ENCODE results near the gene PLAAT4.

Gene PLAAT4

DNA sequence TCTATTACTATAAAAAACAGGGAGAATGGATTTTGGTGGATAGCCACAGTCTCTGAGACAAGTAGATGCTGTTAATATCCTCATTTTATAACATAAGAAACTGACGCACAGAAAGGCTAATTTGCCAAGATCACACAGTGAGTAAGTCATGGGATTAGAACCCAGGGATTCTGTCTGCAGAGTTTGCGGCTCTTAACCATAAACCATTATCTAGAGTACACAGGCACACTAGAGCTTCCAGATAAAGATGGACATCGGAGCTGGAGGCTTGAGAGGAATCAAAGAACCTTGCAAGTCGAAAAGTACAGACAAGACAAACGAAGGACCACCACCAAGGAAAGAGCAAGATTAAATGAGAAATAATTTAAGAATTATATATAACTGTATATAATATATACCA, 19.5 kb upstream of the PLAAT4 start:
- Histone ChIP-seq H3K9ac (ENCODE audit: low read length) (no peak overlapping the region), H3K27ac (ENCODE audit: low read depth, low read length) (no peak overlapping the region), H2BK120ac (ENCODE audit: insufficient read depth, low read length, poor library complexity) (no peak overlapping the region), H3K9me3 (ENCODE audit: insufficient read depth, low read depth, low read length) (peaks cover 2% of the 10 kb centered on the region), H2BK5ac (ENCODE audit: low read depth, low read length, poor library complexity) (no peak overlapping the region), H3K4ac (ENCODE audit: low read depth, low read length) (no peak overlapping the region), H3K27me3 (ENCODE audit: insufficient read depth, low read length) (no peaks in the 10 kb centered on the region), H4K91ac (ENCODE audit: low read depth, low read length) (no peak overlapping the region), H3K23ac (ENCODE audit: low read length) (no peak overlapping the region), H2BK12ac (ENCODE audit: low read length) (no peak overlapping the region), H4K12ac (ENCODE audit: low read depth, low read length) (no peak overlapping the region), H4K8ac (ENCODE audit: low read depth, low read length) (no peak overlapping the region), H3K4me3 (ENCODE audit: low read depth, low read length) (no peak overlapping the region), H3K79me1 (ENCODE audit: low read length) (peaks cover 2% of the 10 kb centered on the region), H3K4me2 (ENCODE audit: low read length) (no peak overlapping the region), H3K36me3 (ENCODE audit: control insufficient read depth in 1 of 2, insufficient read depth in 2 of 2, low read length in 2 of 2) (no peaks in the 10 kb centered on the region), H3K14ac (ENCODE audit: low read length) (no peak overlapping the region), H2AFZ (ENCODE audit: insufficient read depth, low read length, poor library complexity) (no peak overlapping the region), H2AK5ac (ENCODE audit: low read length) (no peak overlapping the region), H3K18ac (ENCODE audit: low read length) (no peak overlapping the region), H3K79me2 (ENCODE audit: control insufficient read depth, insufficient read depth, low read length, poor library complexity) (no peaks in the 10 kb centered on the region), H3K4me1 (ENCODE audit: control insufficient read depth in 1 of 2, insufficient read depth in 2 of 2, low read length in 2 of 2) (peaks cover 2 to 7% of the 10 kb centered on the region in 2 experiments)
- no peak for DNase-seq
- WGBS (ENCODE audit: extremely low coverage, insufficient coverage, insufficient read length) = no CpG with 5 or more reads among the region's 5 CpGs

DNA sequence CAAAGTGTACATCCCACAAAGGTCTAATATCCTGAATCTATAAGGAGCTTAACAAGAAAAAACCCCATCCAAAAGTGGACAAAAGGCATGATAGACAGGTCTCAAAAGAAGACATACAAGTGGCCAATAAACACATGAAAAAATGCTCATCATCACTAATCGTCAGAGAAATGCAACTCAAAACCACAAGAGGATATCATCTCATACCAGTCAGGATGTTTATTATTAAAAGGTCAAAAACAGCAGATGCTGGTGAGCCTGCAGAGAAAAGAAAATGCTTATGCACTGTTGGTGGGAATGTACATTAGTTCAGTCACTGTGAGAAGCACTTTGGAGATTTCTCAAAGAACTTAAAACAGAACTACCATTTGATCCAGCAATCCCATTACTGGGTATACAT, 18.1 kb upstream of the PLAAT4 start:
- H4K91ac ChIP-seq (ENCODE audit: low read depth, low read length) = no peak overlapping the region
- no peak overlapping the region for H4K12ac ChIP-seq (ENCODE audit: low read depth, low read length)
- no peak overlapping the region for H2BK12ac ChIP-seq (ENCODE audit: low read length)
- H3K14ac ChIP-seq (ENCODE audit: low read length) = no peak overlapping the region
- H3K4me1 ChIP-seq (ENCODE audit: control insufficient read depth in 1 of 2, insufficient read depth in 2 of 2, low read length in 2 of 2) = peaks cover 2 to 7% of the 10 kb centered on the region in 2 experiments
- H3K4me2 ChIP-seq (ENCODE audit: low read length) = no peak overlapping the region
- no peak overlapping the region for H4K8ac ChIP-seq (ENCODE audit: low read depth, low read length)
- no peak overlapping the region for H3K27ac ChIP-seq (ENCODE audit: low read depth, low read length)
- H3K9ac ChIP-seq (ENCODE audit: low read length) = no peak overlapping the region
- H2BK120ac ChIP-seq (ENCODE audit: insufficient read depth, low read length, poor library complexity) = no peak overlapping the region
- no peaks in the 10 kb centered on the region for H3K27me3 ChIP-seq (ENCODE audit: insufficient read depth, low read length)
- H3K18ac ChIP-seq (ENCODE audit: low read length) = no peak overlapping the region
- no peak overlapping the region for H2AFZ ChIP-seq (ENCODE audit: insufficient read depth, low read length, poor library complexity)
- H3K9me3 ChIP-seq (ENCODE audit: insufficient read depth, low read depth, low read length) = peaks cover 4% of the 10 kb centered on the region
- WGBS (ENCODE audit: extremely low coverage, insufficient coverage, insufficient read length) = no CpG with 5 or more reads among the region's 1 CpG
- no peak overlapping the region for H3K4me3 ChIP-seq (ENCODE audit: low read depth, low read length)
- no peak overlapping the region for H3K4ac ChIP-seq (ENCODE audit: low read depth, low read length)
- peaks cover 2% of the 10 kb centered on the region for H3K79me1 ChIP-seq (ENCODE audit: low read length)
- no peak for DNase-seq
- no peak overlapping the region for H3K23ac ChIP-seq (ENCODE audit: low read length)
- no peaks in the 10 kb centered on the region for H3K36me3 ChIP-seq (ENCODE audit: control insufficient read depth in 1 of 2, insufficient read depth in 2 of 2, low read length in 2 of 2)
- no peak overlapping the region for H2AK5ac ChIP-seq (ENCODE audit: low read length)
- no peak overlapping the region for H2BK5ac ChIP-seq (ENCODE audit: low read depth, low read length, poor library complexity)
- no peaks in the 10 kb centered on the region for H3K79me2 ChIP-seq (ENCODE audit: control insufficient read depth, insufficient read depth, low read length, poor library complexity)

DNA sequence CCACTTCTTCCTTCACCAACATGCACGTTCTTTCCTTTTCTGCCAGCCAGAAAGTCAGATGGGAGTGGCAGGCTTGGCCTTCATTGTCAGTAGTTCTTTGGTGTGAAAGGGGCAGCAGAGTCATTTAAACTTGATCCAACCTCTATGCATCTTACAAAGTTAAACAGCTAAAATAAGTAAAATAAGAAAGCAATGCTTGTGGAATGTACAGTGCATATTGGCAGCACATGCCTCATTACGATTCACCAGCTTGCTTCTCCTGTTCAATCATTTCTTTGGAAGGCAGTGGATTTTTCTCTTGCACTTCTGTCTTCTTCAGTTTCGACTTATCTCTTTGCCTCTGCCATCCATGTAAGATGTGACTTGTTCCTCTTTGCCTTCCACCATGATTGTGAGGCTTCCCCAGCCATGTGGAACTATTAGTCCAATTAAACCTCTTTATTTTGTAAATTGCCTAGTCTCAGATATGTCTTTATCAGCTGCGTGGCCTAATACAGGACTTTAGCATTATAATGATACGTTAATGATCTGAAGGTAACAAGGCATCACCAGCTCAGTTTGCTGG, 15.9 kb upstream of the PLAAT4 start:
- Histone ChIP-seq H4K12ac (ENCODE audit: low read depth, low read length) (no peak overlapping the region), H3K4me3 (ENCODE audit: low read depth, low read length) (no peak overlapping the region), H2BK12ac (ENCODE audit: low read length) (no peak overlapping the region), H3K18ac (ENCODE audit: low read length) (no peak overlapping the region), H3K79me2 (ENCODE audit: control insufficient read depth, insufficient read depth, low read length, poor library complexity) (no peaks in the 10 kb centered on the region), H3K9ac (ENCODE audit: low read length) (no peak overlapping the region), H4K91ac (ENCODE audit: low read depth, low read length) (no peak overlapping the region), H3K27me3 (ENCODE audit: insufficient read depth, low read length) (no peaks in the 10 kb centered on the region), H3K4me1 (ENCODE audit: control insufficient read depth in 1 of 2, insufficient read depth in 2 of 2, low read length in 2 of 2) (peaks cover 2 to 7% of the 10 kb centered on the region in 2 experiments), H3K23ac (ENCODE audit: low read length) (no peak overlapping the region), H3K27ac (ENCODE audit: low read depth, low read length) (no peak overlapping the region), H2BK120ac (ENCODE audit: insufficient read depth, low read length, poor library complexity) (no peak overlapping the region), H3K79me1 (ENCODE audit: low read length) (peaks cover 2% of the 10 kb centered on the region), H3K9me3 (ENCODE audit: insufficient read depth, low read depth, low read length) (peaks cover 4% of the 10 kb centered on the region), H3K4me2 (ENCODE audit: low read length) (no peak overlapping the region), H4K8ac (ENCODE audit: low read depth, low read length) (no peak overlapping the region), H2BK5ac (ENCODE audit: low read depth, low read length, poor library complexity) (no peak overlapping the region), H3K14ac (ENCODE audit: low read length) (no peak overlapping the region), H3K36me3 (ENCODE audit: control insufficient read depth in 1 of 2, insufficient read depth in 2 of 2, low read length in 2 of 2) (no peaks in the 10 kb centered on the region), H3K4ac (ENCODE audit: low read depth, low read length) (no peak overlapping the region), H2AK5ac (ENCODE audit: low read length) (no peak overlapping the region), H2AFZ (ENCODE audit: insufficient read depth, low read length, poor library complexity) (no peak overlapping the region)
- no CpG with 5 or more reads among the region's 5 CpGs for WGBS (ENCODE audit: extremely low coverage, insufficient coverage, insufficient read length)
- DNase-seq = no peak

- no peak overlapping the region for H2BK5ac ChIP-seq (ENCODE audit: low read depth, low read length, poor library complexity)
- H2AK5ac ChIP-seq (ENCODE audit: low read length) = no peak overlapping the region
- H3K4me3 ChIP-seq (ENCODE audit: low read depth, low read length) = no peak overlapping the region
- no peak overlapping the region for H3K23ac ChIP-seq (ENCODE audit: low read length)
- no peak overlapping the region for H3K9ac ChIP-seq (ENCODE audit: low read length)
- WGBS (ENCODE audit: extremely low coverage, insufficient coverage, insufficient read length) = 100% methylated on average over 1 of the region's 2 CpGs
- peaks cover 0 to 1% of the 10 kb centered on the region in 2 experiments for H3K4me1 ChIP-seq (ENCODE audit: control insufficient read depth in 1 of 2, insufficient read depth in 2 of 2, low read length in 2 of 2)
- H3K4ac ChIP-seq (ENCODE audit: low read depth, low read length) = no peak overlapping the region
- H2BK12ac ChIP-seq (ENCODE audit: low read length) = no peak overlapping the region
- no peak overlapping the region for H3K4me2 ChIP-seq (ENCODE audit: low read length)
- no peaks in the 10 kb centered on the region for H3K36me3 ChIP-seq (ENCODE audit: control insufficient read depth in 1 of 2, insufficient read depth in 2 of 2, low read length in 2 of 2)
- no peaks in the 10 kb centered on the region for H3K79me1 ChIP-seq (ENCODE audit: low read length)
- H4K91ac ChIP-seq (ENCODE audit: low read depth, low read length) = peak overlapping the region; percentile 52
- H3K9me3 ChIP-seq (ENCODE audit: insufficient read depth, low read depth, low read length) = peaks cover 1% of the 10 kb centered on the region
- H3K14ac ChIP-seq (ENCODE audit: low read length) = no peak overlapping the region
- no peak overlapping the region for H3K18ac ChIP-seq (ENCODE audit: low read length)
- no peaks in the 10 kb centered on the region for H3K27me3 ChIP-seq (ENCODE audit: insufficient read depth, low read length)
- H2BK120ac ChIP-seq (ENCODE audit: insufficient read depth, low read length, poor library complexity) = no peak overlapping the region
- H3K79me2 ChIP-seq (ENCODE audit: control insufficient read depth, insufficient read depth, low read length, poor library complexity) = no peaks in the 10 kb centered on the region
- no peak overlapping the region for H2AFZ ChIP-seq (ENCODE audit: insufficient read depth, low read length, poor library complexity)
- no peak overlapping the region for H4K8ac ChIP-seq (ENCODE audit: low read depth, low read length)
- H3K27ac ChIP-seq (ENCODE audit: low read depth, low read length) = no peak overlapping the region
- DNase-seq = no peak
- no peak overlapping the region for H4K12ac ChIP-seq (ENCODE audit: low read depth, low read length)
Measured at GRCh38 chr11:63521896-63522295, 14.7 kb upstream of the PLAAT4 start.

All from trophoblast cell (in vitro differentiated cells and primary cell).